Type B pancreatic cell (in vitro differentiated cells): ENCODE results near the gene TRIM34. TPM values are rescaled to one million over a fixed set of nuclear protein-coding genes. Genes with fewer than 3 reads are reported as not detected.

Experiments used
- DNase-seq: peaks from one replicate; pipeline ENCODE4 v3.0.0; 2021; ENCODE audit warnings: mixed read lengths; ENCODE audit not compliant: unreplicated experiment; ENCODE audit errors: extremely low spot score
- H3K27ac Mint-ChIP-seq: 2 replicates; pipeline ENCODE4 v1.8.0; 2021; ENCODE audit warnings: mild to moderate bottlenecking, mixed read lengths
- H3K27me3 Mint-ChIP-seq: 2 replicates; pipeline ENCODE4 v1.8.0; 2021; ENCODE audit warnings: mixed read lengths
- H3K36me3 Mint-ChIP-seq: 2 replicates; pipeline ENCODE4 v1.8.0; 2021; ENCODE audit warnings: mixed read lengths
- H3K4me1 Mint-ChIP-seq: one replicate; pipeline ENCODE4 v1.8.0; 2021; ENCODE audit warnings: mixed read lengths; ENCODE audit not compliant: unreplicated experiment
- H3K4me3 Mint-ChIP-seq: 2 replicates; pipeline ENCODE4 v1.8.0; 2021; ENCODE audit warnings: mild to moderate bottlenecking, mixed read lengths
- H3K9me3 Mint-ChIP-seq: 2 replicates; pipeline ENCODE4 v1.8.0; 2021; ENCODE audit warnings: mixed read lengths
- CTCF ChIP-seq: fragments of 200-600 bp; sonication (generic); conservative IDR thresholded peaks from 2 replicates; pipeline ENCODE4 v1.5.0; 2021; ENCODE audit warnings: antibody characterized with exemption, mild to moderate bottlenecking
- total RNA-seq: library from RNA; stranded (reverse); gene quantifications from 2 replicates; pipeline ENCODE4 v1.2.1, GENCODE V29; 2021; ENCODE audit warnings: low replicate concordance

The TRIM34 gene
- total RNA-seq, 1 donor from 2014 or later = 2.4 TPM

GRCh38 chr11:5622802-5623201, 2.0 kb upstream of the TRIM34 start:
- peaks cover 5% of the 10 kb centered on the region for H3K9me3 Mint-ChIP-seq
- H3K27ac Mint-ChIP-seq = no peak overlapping the region
- no peak overlapping the region for H3K4me3 Mint-ChIP-seq
- no peak for DNase-seq
- no peak for TF ChIP-seq CTCF
- no peaks in the 10 kb centered on the region for H3K27me3 Mint-ChIP-seq
- H3K4me1 Mint-ChIP-seq = peaks cover 24% of the 10 kb centered on the region
- H3K36me3 Mint-ChIP-seq = no peaks in the 10 kb centered on the region

DNA sequence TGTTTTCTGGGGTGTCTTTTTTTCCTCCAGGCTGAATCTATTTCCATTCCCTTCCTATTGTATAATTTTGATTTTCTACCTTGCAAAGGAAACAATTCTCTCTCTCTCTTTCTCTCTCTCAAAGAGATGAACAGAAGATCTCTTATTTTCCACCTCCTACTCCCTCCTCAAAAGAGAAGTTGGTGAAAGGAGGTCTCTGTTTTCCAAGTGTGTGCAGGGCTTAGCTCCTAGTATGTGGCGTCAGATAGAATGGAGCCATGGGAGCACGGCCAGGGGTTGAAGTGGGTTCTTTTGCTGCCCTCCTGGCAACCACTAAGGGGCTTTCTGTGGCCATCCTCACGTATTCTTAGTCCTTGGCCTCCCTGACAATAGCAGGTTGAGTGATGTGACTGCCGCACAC, 480 bp downstream of the TRIM34 start:
- H3K4me3 Mint-ChIP-seq = peak overlapping the region; percentile 75
- H3K36me3 Mint-ChIP-seq = peaks cover 2% of the 10 kb centered on the region
- TF ChIP-seq CTCF = no peak
- H3K9me3 Mint-ChIP-seq = peaks cover 5% of the 10 kb centered on the region
- peak overlapping the region; percentile 37 for H3K27ac Mint-ChIP-seq
- peaks cover 24% of the 10 kb centered on the region for H3K4me1 Mint-ChIP-seq
- DNase-seq = no peak
- H3K27me3 Mint-ChIP-seq = no peaks in the 10 kb centered on the region

DNA sequence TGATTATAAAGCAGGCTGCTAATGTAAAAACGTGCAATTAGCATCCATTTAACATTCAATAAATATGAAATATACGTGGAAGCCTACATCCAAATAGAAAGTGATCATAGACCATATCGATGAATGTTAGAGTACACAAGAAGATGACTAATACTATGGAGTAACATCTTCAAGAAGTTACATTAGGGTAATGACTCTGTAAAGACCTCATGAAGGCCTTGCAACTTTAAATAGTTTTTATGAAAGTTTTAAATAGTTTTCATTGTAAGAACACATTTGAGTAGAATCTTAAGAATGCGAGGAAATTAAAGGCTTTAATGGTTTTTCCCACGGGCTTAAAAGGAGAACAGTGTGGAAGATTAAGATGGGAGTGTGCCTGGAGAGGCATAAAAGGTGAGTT, 1.4 kb downstream of the TRIM34 start:
- Mint-ChIP-seq H3K4me1 (peaks cover 16% of the 10 kb centered on the region), H3K4me3 (peak overlapping the region; percentile 23), H3K36me3 (peaks cover 4% of the 10 kb centered on the region), H3K9me3 (no peaks in the 10 kb centered on the region), H3K27ac (peak overlapping the region; percentile 15), H3K27me3 (no peaks in the 10 kb centered on the region)
- no peak for TF ChIP-seq CTCF
- no peak for DNase-seq

DNA sequence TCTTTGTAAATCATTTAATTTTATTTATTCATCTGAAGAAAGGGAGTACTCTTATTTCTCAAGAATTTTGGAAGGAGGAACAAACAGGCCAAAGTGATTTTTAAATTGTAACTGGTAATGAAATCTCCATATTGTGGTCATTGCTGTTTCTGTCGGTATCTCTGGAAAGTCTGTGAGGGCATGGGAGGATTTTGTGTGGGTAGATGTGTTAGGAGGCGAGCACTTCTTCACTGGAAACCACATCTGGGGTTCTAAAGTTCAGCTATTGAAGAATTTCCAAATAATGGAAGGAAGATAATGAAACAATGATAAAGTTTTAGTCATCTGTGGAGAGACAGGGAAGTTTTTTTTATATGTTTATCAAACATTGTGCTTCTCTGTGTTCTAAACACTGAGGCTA, 6.6 kb downstream of the TRIM34 start:
- DNase-seq = no peak
- H3K36me3 Mint-ChIP-seq = peaks cover 10% of the 10 kb centered on the region
- no peaks in the 10 kb centered on the region for H3K27me3 Mint-ChIP-seq
- no peak overlapping the region for H3K27ac Mint-ChIP-seq
- no peaks in the 10 kb centered on the region for H3K9me3 Mint-ChIP-seq
- H3K4me3 Mint-ChIP-seq = no peak overlapping the region
- no peak for TF ChIP-seq CTCF
- H3K4me1 Mint-ChIP-seq = no peaks in the 10 kb centered on the region

- no peak for TF ChIP-seq CTCF
- Mint-ChIP-seq H3K27me3 (no peaks in the 10 kb centered on the region), H3K4me1 (no peaks in the 10 kb centered on the region), H3K27ac (no peak overlapping the region), H3K36me3 (peaks cover 10% of the 10 kb centered on the region), H3K4me3 (no peak overlapping the region), H3K9me3 (no peaks in the 10 kb centered on the region)
- no peak for DNase-seq
These were observed 7.3 kb downstream of the TRIM34 start for GRCh38 chr11:5631969-5632635.
